Testis (tissue), 2 donors: Measurements from ENCODE around the gene NCKAP5.

Experiments used
- CTCF ChIP-seq, 3 experiments: fragments of 450-650 bp in 2 of 3; fragments of 200-600 bp in 1 of 3; sonication (generic) in 1 of 3; IDR thresholded peaks; one replicate each; pipeline ENCODE4 v1.5.1; 2016 to 2019; ENCODE audit warnings: antibody characterized with exemption in 3 of 3, mild to moderate bottlenecking in 2 of 3, moderate library complexity in 1 of 3
- POLR2A ChIP-seq: fragments of 450-650 bp; IDR thresholded peaks from one replicate; pipeline ENCODE4 v1.6.1; 2017; ENCODE audit warnings: antibody characterized with exemption, mild to moderate bottlenecking, moderate library complexity

- no peak for TF ChIP-seq POLR2A
- TF ChIP-seq CTCF (IDR thresholded peaks at IDR 0.05) = no peak
These were observed 665.6 kb downstream of the NCKAP5 start for GRCh38 chr2:132902626-132903025.
